ENCODE measurements around the gene PRR14L. TPM values are rescaled to one million over a fixed set of nuclear protein-coding genes. Genes with fewer than 3 reads are reported as not detected.
"Not testable (repeated sequence)": the region's sequence is repeated elsewhere in the genome, so short reads cannot be mapped to it uniquely, and the experiment has no call there.

The PRR14L gene
- total RNA-seq, 1 experiment from 2014 or later = 20.8 TPM

GRCh38 chr22:31683181-31684105, 66.5 kb downstream of the PRR14L start:
- H3K27ac ChIP-seq = no peak overlapping the region
- peaks cover 31% of the 10 kb centered on the region for H3K36me3 ChIP-seq
- no peaks in the 10 kb centered on the region for H3K27me3 ChIP-seq (replicated peaks)
- H3K9me3 ChIP-seq (replicated peaks) = no peaks in the 10 kb centered on the region
- peaks cover 31% of the 10 kb centered on the region for H3K4me1 ChIP-seq (replicated peaks)
- H3K4me3 ChIP-seq = no peak overlapping the region
- no peak for DNase-seq (ENCODE audit: low read depth in 1 of 2, low spot score in 2 of 2)

- Histone ChIP-seq H3K27me3 (replicated peaks) (no peaks in the 10 kb centered on the region), H3K9me3 (replicated peaks) (no peaks in the 10 kb centered on the region), H3K4me3 (no peak overlapping the region), H3K27ac (no peak overlapping the region), H3K36me3 (peaks cover 31% of the 10 kb centered on the region), H3K4me1 (replicated peaks) (peaks cover 31% of the 10 kb centered on the region)
- DNase-seq (ENCODE audit: low read depth in 1 of 2, low spot score in 2 of 2) = no peak
These were observed 67.2 kb downstream of the PRR14L start for GRCh38 chr22:31682751-31683150.

- Histone ChIP-seq H3K4me1 (replicated peaks) (peaks cover 31% of the 10 kb centered on the region), H3K27me3 (replicated peaks) (no peaks in the 10 kb centered on the region), H3K27ac (peak overlapping the region; percentile 92), H3K4me3 (no peak overlapping the region), H3K9me3 (replicated peaks) (no peaks in the 10 kb centered on the region), H3K36me3 (peaks cover 23% of the 10 kb centered on the region)
- DNase-seq (ENCODE audit: low read depth in 1 of 2, low spot score in 2 of 2) = peak in 1 of 2 experiments; percentile 70
These were observed 68.3 kb downstream of the PRR14L start for GRCh38 chr22:31681349-31682345.

- H3K9me3 ChIP-seq (replicated peaks) = no peaks in the 10 kb centered on the region
- peak; percentile 69 to 77 for DNase-seq (ENCODE audit: low read depth in 1 of 2, low spot score in 2 of 2)
- H3K4me1 ChIP-seq (replicated peaks) = peaks cover 31% of the 10 kb centered on the region
- H3K4me3 ChIP-seq = no peak overlapping the region
- no peaks in the 10 kb centered on the region for H3K27me3 ChIP-seq (replicated peaks)
- peak overlapping the region; percentile 92 for H3K27ac ChIP-seq
- H3K36me3 ChIP-seq = peaks cover 19% of the 10 kb centered on the region
These were observed 69.0 kb downstream of the PRR14L start for GRCh38 chr22:31680861-31681341.

GRCh38 chr22:31678748-31679147, 71.2 kb downstream of the PRR14L start:
- Histone ChIP-seq H3K27ac (no peak overlapping the region), H3K9me3 (replicated peaks) (no peaks in the 10 kb centered on the region), H3K36me3 (peaks cover 7% of the 10 kb centered on the region), H3K27me3 (replicated peaks) (no peaks in the 10 kb centered on the region), H3K4me3 (no peak overlapping the region), H3K4me1 (replicated peaks) (peaks cover 31% of the 10 kb centered on the region)
- DNase-seq (ENCODE audit: low read depth in 1 of 2, low spot score in 2 of 2) = no peak

- no peaks in the 10 kb centered on the region for H3K9me3 ChIP-seq (replicated peaks)
- H3K4me3 ChIP-seq = peak overlapping the region; percentile 17
- peaks cover 18% of the 10 kb centered on the region for H3K4me1 ChIP-seq (replicated peaks)
- H3K27ac ChIP-seq = no peak overlapping the region
- peak; percentile 49 to 81 for DNase-seq (ENCODE audit: low read depth in 1 of 2, low spot score in 2 of 2)
- no peaks in the 10 kb centered on the region for H3K36me3 ChIP-seq
- no peaks in the 10 kb centered on the region for H3K27me3 ChIP-seq (replicated peaks)
These were observed 73.2 kb downstream of the PRR14L start for GRCh38 chr22:31676700-31677099.

GRCh38 chr22:31674219-31674618, 75.7 kb downstream of the PRR14L start:
- H3K27me3 ChIP-seq (replicated peaks); H3K4me1 ChIP-seq (replicated peaks); H3K4me3 ChIP-seq; H3K36me3 ChIP-seq; H3K27ac ChIP-seq; DNase-seq (ENCODE audit: low read depth in 1 of 2, low spot score in 2 of 2); H3K9me3 ChIP-seq (replicated peaks): not testable (repeated sequence)

GRCh38 chr22:31668849-31669248, 81.1 kb downstream of the PRR14L start:
- H3K4me1 ChIP-seq (replicated peaks); H3K4me3 ChIP-seq; H3K9me3 ChIP-seq (replicated peaks); DNase-seq (ENCODE audit: low read depth in 1 of 2, low spot score in 2 of 2); H3K36me3 ChIP-seq; H3K27ac ChIP-seq; H3K27me3 ChIP-seq (replicated peaks): not testable (repeated sequence)

GRCh38 chr22:31662668-31663037, 87.3 kb downstream of the PRR14L start:
- DNase-seq (ENCODE audit: low read depth in 1 of 2, low spot score in 2 of 2) = no peak
- H3K27me3 ChIP-seq (replicated peaks) = no peaks in the 10 kb centered on the region
- H3K36me3 ChIP-seq = no peaks in the 10 kb centered on the region
- H3K9me3 ChIP-seq (replicated peaks) = no peaks in the 10 kb centered on the region
- H3K4me3 ChIP-seq = peak overlapping the region; percentile 72
- H3K4me1 ChIP-seq (replicated peaks) = peaks cover 16% of the 10 kb centered on the region
- H3K27ac ChIP-seq = no peak overlapping the region

GRCh38 chr22:31661851-31662667, 87.9 kb downstream of the PRR14L start, which contains the start of gene PISD:
Gene PISD (minus strand): TSS chr22:31662215. CDS start chr22:31662208, 7 bp downstream.
- no peaks in the 10 kb centered on the region for H3K36me3 ChIP-seq
- H3K4me1 ChIP-seq (replicated peaks) = peaks cover 16% of the 10 kb centered on the region
- DNase-seq (ENCODE audit: low read depth in 1 of 2, low spot score in 2 of 2) = peak; percentile 89 to 94
- H3K27me3 ChIP-seq (replicated peaks) = no peaks in the 10 kb centered on the region
- H3K27ac ChIP-seq = peak within 1 kb of the TSS; percentile 79
- H3K4me3 ChIP-seq = peak within 1 kb of the TSS; percentile 72
- H3K9me3 ChIP-seq (replicated peaks) = no peaks in the 10 kb centered on the region

- peak; percentile 66 to 80 for DNase-seq (ENCODE audit: low read depth in 1 of 2, low spot score in 2 of 2)
- H3K36me3 ChIP-seq; H3K27me3 ChIP-seq (replicated peaks); H3K9me3 ChIP-seq (replicated peaks): not testable (repeated sequence)
- peak overlapping the region; percentile 79 for H3K27ac ChIP-seq
- H3K4me1 ChIP-seq (replicated peaks) = peaks cover 16% of the 10 kb centered on the region
- H3K4me3 ChIP-seq = peak overlapping the region; percentile 72
These were observed 89.0 kb downstream of the PRR14L start for GRCh38 chr22:31660860-31661341.

- no peaks in the 10 kb centered on the region for H3K36me3 ChIP-seq
- H3K27me3 ChIP-seq (replicated peaks) = no peaks in the 10 kb centered on the region
- peaks cover 16% of the 10 kb centered on the region for H3K4me1 ChIP-seq (replicated peaks)
- no peak overlapping the region; the same call in 1 of the 2 replicates for H3K27ac ChIP-seq
- no peak for DNase-seq (ENCODE audit: low read depth in 1 of 2, low spot score in 2 of 2)
- H3K4me3 ChIP-seq = no peak overlapping the region
- H3K9me3 ChIP-seq (replicated peaks) = no peaks in the 10 kb centered on the region
These were observed 90.7 kb downstream of the PRR14L start for GRCh38 chr22:31659246-31659645.

GRCh38 chr22:31654408-31654807, 95.5 kb downstream of the PRR14L start:
- DNase-seq (ENCODE audit: low read depth in 1 of 2, low spot score in 2 of 2) = no peak
- Histone ChIP-seq H3K4me3 (no peak overlapping the region), H3K36me3 (peaks cover 7% of the 10 kb centered on the region; the same call in 1 of the 2 replicates), H3K27ac (no peak overlapping the region), H3K4me1 (replicated peaks) (peaks cover 17% of the 10 kb centered on the region), H3K9me3 (replicated peaks) (no peaks in the 10 kb centered on the region), H3K27me3 (replicated peaks) (no peaks in the 10 kb centered on the region)
